SJSA1 (cell line): Measurements from ENCODE around the gene SLC22A14. TPM values are rescaled to one million over a fixed set of nuclear protein-coding genes. Genes with fewer than 3 reads are reported as not detected.

Experiments used
- DNase-seq, 2 experiments: peaks; one replicate each; pipeline ENCODE4 v3.0.0-alpha.2; 2015 to 2020; ENCODE audit warnings: low spot score in 2 of 2, low read depth in 1 of 2
- H3K27ac ChIP-seq: fragments of 250-450 bp; sonication (Bioruptor Pico); 2 replicates; pipeline ENCODE4 v1.5.1; 2020; ENCODE audit warnings: mild to moderate bottlenecking, moderate library complexity
- H3K27me3 ChIP-seq: fragments of 250-450 bp; sonication (Bioruptor Pico); replicated peaks from 2 replicates; pipeline ENCODE4 v1.5.1; 2020; ENCODE audit warnings: mild to moderate bottlenecking, moderate library complexity
- H3K36me3 ChIP-seq: fragments of 250-450 bp; sonication (Bioruptor Pico); 2 replicates; pipeline ENCODE4 v1.5.1; 2020; ENCODE audit warnings: mild to moderate bottlenecking
- H3K4me1 ChIP-seq: fragments of 250-450 bp; sonication (Bioruptor Pico); replicated peaks from 2 replicates; pipeline ENCODE4 v1.6.1; 2021; ENCODE audit warnings: mild to moderate bottlenecking
- H3K4me3 ChIP-seq: fragments of 250-450 bp; sonication (Bioruptor Pico); 2 replicates; pipeline ENCODE4 v1.5.1; 2020; ENCODE audit warnings: mild to moderate bottlenecking
- H3K9me3 ChIP-seq: fragments of 250-450 bp; sonication (Bioruptor Pico); replicated peaks from 2 replicates; pipeline ENCODE4 v1.5.1; 2020; ENCODE audit warnings: mild to moderate bottlenecking
- total RNA-seq: library from RNA; depleted of rRNA; stranded (reverse); fragments of >200 nt; shearing (Covaris generic); gene quantifications from 2 replicates; pipeline ENCODE4 v1.2.3, GENCODE V29; 2014

Gene SLC22A14
- total RNA-seq, 1 experiment from 2014 or later = not detected

DNA sequence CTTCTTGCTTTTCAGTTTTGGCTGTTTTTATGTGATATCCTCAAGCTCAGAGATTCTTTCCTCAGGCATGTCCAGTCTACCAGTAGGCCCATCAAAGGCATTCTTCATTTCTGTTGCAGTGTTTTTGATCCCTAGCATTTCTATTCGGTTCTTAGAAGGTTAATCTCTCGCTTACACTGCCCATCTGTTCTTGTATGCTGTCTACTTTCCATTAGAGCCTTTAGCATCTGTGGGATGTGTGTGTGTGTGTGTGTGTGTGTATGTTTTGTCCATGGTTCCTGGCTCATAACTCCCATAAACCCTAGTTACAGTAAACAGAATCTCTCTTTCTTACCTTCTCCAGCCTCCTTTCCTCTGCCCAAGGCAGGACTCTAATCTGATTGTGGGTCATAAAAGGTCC is 21.6 kb upstream of the SLC22A14 start:
- 0 out of 2 replicates have a peak, but pooled peaks cover 3% of the 10 kb centered on the region for H3K36me3 ChIP-seq
- no peaks in the 10 kb centered on the region for H3K9me3 ChIP-seq
- no peak overlapping the region for H3K27ac ChIP-seq
- no peak overlapping the region for H3K4me3 ChIP-seq
- no peaks in the 10 kb centered on the region for H3K4me1 ChIP-seq
- H3K27me3 ChIP-seq = no peaks in the 10 kb centered on the region
- no peak for DNase-seq

DNA sequence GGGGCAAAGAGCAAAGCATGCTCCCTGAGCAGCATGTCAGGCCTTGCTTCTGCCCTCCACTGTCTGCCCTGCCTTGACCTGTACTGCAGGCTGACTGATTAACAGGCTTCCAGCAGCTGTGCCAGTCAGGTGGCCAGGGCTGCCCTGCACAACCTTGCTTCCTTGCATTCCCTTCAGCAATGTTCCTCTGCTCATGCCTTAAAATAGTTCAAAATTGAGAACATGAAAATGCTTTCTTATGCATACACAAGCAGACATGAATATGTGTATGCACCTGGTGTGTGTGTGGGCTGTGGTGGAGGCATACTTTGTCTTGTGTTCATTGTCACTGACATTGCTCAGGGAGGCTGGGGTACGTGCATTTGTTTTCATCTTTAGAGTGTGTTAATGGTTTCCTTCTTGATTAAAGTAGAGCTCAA is 17.7 kb upstream of the SLC22A14 start:
- Histone ChIP-seq H3K4me3 (no peak overlapping the region), H3K27ac (no peak overlapping the region), H3K27me3 (no peaks in the 10 kb centered on the region), H3K36me3 (no peaks in the 10 kb centered on the region), H3K4me1 (no peaks in the 10 kb centered on the region), H3K9me3 (no peaks in the 10 kb centered on the region)
- DNase-seq = no peak

DNA sequence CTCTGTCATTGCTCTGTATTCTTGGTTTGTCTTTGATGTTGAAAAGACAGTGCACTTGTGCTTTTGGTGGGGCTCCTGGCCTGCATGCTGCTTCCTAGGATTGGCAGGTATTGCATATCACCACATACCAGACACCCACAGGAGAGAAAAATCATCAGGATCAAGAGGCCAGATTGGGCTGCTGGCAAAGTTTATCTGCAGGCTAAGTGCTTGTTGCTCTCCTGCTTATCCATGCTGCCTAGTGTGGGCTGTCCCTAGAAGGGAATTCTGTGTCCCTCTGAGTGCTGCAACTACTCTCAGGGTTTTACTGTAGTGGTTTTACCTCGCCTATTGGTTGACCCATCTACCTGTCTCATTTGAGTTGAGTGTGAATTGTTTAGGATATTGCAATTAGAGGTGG is 17.3 kb upstream of the SLC22A14 start:
- Histone ChIP-seq H3K4me1 (no peaks in the 10 kb centered on the region), H3K4me3 (no peak overlapping the region), H3K36me3 (no peaks in the 10 kb centered on the region), H3K9me3 (no peaks in the 10 kb centered on the region), H3K27ac (no peak overlapping the region), H3K27me3 (no peaks in the 10 kb centered on the region)
- DNase-seq = no peak

DNA sequence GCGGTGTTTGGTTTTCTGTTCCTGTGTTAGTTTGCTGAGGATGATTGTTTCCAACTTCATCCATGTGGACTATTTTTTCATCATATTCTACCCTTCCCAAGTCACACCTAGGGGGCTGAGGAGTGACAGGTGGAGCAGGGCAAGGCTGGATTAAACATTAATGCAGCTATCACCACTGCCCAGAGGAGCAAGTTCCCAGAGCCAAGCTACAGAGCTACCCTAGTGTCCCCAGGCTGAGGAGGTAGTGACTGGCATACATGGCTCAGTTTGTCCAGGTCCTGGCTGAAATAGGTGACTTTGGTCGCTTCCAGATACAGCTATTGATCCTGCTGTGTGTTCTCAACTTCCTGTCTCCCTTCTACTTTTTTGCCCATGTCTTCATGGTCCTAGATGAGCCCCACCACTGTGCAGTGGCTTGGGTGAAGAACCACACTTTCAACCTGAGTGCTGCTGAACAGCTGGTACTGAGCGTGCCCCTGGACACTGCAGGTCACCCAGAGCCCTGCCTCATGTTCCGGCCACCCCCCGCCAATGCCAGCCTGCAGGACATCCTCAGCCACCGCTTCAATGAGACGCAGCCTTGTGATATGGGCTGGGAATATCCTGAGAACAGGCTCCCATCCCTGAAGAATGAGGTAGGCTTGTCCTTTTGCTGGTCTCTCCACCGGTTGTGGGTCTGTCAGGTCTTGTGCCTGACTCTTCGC is 16.3 kb upstream of the SLC22A14 start, which contains the start of gene SLC22A13:
Gene SLC22A13, plus strand, starts transcription at position 209 of the 704 bp plus-strand sequence. Its CDS starts 49 bp downstream, at position 258.
- Histone ChIP-seq H3K36me3 (no peaks in the 10 kb centered on the region), H3K27ac (no peak within 1 kb of the TSS), H3K4me3 (no peak within 1 kb of the TSS), H3K9me3 (no peaks in the 10 kb centered on the region), H3K27me3 (no peaks in the 10 kb centered on the region), H3K4me1 (no peaks in the 10 kb centered on the region)
- DNase-seq = no peak

DNA sequence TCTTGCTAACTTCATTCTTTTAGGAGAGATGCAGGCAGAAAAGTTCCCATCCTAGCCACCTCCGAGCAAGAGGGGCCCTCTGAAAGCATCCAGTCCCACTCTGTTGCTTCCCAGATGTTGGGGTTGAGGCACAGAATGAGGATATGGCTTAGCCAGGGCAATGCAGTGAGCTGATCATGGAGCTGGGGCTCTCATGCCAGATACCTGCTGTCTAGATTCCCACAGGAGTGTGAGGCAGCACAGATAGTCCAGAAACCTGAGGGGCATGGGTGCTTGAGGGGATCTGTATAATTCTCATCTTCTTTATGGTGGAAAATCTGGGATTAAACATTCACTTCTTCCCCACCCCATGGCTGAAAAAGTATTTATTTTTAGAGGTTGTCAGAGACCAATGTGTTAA is 15.3 kb upstream of the SLC22A14 start:
- H3K36me3 ChIP-seq = no peaks in the 10 kb centered on the region
- H3K4me3 ChIP-seq = no peak overlapping the region
- no peaks in the 10 kb centered on the region for H3K4me1 ChIP-seq
- H3K27ac ChIP-seq = no peak overlapping the region
- no peak for DNase-seq
- no peaks in the 10 kb centered on the region for H3K27me3 ChIP-seq
- H3K9me3 ChIP-seq = no peaks in the 10 kb centered on the region

DNA sequence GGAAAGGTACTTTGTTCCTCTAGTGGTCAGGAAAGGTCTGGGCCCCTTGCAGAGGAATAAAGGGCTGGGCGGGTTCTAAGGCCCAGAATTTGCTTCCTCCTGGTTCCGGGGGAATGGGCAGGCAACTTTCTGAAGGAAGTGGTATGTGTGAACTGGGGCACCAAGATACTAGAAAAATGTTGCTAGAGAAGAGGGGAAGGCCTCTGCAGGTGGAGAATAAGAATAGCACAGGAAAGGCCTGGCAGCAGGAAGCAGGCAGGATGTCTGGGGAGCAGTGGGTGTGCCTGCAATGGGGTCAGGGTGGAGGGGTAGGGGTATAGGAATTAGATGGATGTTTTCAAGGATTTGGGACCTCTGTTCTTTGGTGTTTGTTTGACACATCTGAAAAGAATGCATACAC is 14.4 kb upstream of the SLC22A14 start:
- no peaks in the 10 kb centered on the region for H3K4me1 ChIP-seq
- no peak for DNase-seq
- no peak overlapping the region for H3K27ac ChIP-seq
- H3K9me3 ChIP-seq = no peaks in the 10 kb centered on the region
- H3K27me3 ChIP-seq = no peaks in the 10 kb centered on the region
- no peak overlapping the region for H3K4me3 ChIP-seq
- no peaks in the 10 kb centered on the region for H3K36me3 ChIP-seq

DNA sequence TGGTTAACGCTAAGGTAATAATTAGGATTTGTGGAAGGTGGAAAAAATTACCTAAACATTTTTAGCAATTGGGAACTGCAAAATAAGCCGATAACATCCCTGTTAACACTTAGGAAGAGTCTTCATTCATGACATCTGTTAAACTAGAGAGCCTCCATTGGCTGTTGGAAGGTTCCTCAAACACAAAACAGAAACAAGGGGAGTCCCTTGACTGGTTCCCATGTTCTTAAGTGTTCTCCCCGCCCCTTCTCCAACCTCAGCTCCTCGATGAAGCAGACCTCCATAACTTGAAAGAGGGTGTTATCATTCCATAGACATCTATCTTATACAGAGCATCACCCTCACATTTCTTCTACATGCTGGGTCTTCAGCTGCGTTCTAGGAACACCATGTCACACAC is 14.0 kb upstream of the SLC22A14 start:
- Histone ChIP-seq H3K27ac (no peak overlapping the region), H3K4me3 (no peak overlapping the region), H3K27me3 (no peaks in the 10 kb centered on the region), H3K9me3 (no peaks in the 10 kb centered on the region), H3K4me1 (no peaks in the 10 kb centered on the region), H3K36me3 (no peaks in the 10 kb centered on the region)
- no peak for DNase-seq

DNA sequence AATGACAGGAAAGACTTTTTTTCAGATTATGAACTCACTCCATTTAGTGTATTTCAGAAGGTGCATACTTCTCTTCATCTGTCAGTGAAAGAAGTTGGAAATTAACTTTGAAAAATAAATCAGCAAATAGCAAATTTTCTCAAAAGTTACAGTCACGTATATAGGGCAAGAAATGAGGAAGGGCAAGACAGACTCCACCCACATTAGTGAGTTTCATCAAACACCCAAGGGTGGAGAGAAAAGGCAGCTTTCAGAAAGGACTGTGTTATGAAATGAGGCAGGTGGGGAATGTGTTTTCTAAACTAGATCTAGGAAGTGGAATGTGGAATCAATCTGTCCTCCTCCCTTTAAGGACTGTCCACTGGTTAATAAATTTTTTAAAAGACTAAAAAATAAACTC is 13.6 kb upstream of the SLC22A14 start:
- Histone ChIP-seq H3K36me3 (no peaks in the 10 kb centered on the region), H3K27me3 (no peaks in the 10 kb centered on the region), H3K4me3 (no peak overlapping the region), H3K4me1 (no peaks in the 10 kb centered on the region), H3K9me3 (no peaks in the 10 kb centered on the region), H3K27ac (no peak overlapping the region)
- DNase-seq = no peak

DNA sequence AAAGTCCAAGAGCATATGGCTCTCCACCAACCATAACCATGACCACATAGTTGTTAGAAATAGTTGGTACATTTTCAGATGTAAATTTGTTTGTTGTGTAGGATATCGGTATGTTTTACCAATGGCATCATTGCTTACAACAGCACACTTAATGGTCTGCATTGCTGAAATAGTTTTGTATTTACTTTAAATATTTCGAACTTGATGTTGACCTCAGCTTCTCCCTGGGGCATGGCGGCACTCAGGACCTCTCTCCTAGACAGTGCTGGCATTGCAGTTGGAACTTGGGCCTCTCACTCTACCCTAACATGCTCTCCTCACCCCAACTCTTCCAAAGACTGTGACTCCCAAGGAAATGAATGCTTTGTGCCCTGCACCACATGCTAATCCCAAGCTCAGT is 11.5 kb upstream of the SLC22A14 start:
- no peak for DNase-seq
- Histone ChIP-seq H3K4me1 (no peaks in the 10 kb centered on the region), H3K9me3 (no peaks in the 10 kb centered on the region), H3K4me3 (no peak overlapping the region), H3K27me3 (no peaks in the 10 kb centered on the region), H3K27ac (no peak overlapping the region), H3K36me3 (no peaks in the 10 kb centered on the region)

DNA sequence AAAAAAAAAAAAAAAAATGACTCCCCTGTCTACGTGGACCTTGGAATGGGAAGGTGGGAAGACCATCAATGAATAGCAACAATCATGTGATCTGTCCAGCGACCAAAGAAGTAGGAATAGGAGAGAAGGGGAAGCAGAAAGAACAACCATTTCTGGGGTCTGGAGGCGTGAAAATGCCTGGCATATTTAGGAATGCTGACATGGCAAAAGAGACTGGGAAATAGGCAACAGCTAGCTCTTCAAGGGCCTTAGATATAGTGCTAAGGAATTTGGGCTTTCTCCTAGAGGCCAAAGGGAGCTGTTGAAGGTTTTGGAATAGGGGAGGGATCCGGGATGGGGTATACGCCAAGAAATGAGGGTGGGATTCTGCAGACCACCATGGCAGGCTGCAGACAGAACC is 10.5 kb upstream of the SLC22A14 start:
- DNase-seq = no peak
- Histone ChIP-seq H3K27ac (no peak overlapping the region), H3K9me3 (no peaks in the 10 kb centered on the region), H3K4me1 (no peaks in the 10 kb centered on the region), H3K36me3 (no peaks in the 10 kb centered on the region), H3K27me3 (no peaks in the 10 kb centered on the region), H3K4me3 (no peak overlapping the region)

DNA sequence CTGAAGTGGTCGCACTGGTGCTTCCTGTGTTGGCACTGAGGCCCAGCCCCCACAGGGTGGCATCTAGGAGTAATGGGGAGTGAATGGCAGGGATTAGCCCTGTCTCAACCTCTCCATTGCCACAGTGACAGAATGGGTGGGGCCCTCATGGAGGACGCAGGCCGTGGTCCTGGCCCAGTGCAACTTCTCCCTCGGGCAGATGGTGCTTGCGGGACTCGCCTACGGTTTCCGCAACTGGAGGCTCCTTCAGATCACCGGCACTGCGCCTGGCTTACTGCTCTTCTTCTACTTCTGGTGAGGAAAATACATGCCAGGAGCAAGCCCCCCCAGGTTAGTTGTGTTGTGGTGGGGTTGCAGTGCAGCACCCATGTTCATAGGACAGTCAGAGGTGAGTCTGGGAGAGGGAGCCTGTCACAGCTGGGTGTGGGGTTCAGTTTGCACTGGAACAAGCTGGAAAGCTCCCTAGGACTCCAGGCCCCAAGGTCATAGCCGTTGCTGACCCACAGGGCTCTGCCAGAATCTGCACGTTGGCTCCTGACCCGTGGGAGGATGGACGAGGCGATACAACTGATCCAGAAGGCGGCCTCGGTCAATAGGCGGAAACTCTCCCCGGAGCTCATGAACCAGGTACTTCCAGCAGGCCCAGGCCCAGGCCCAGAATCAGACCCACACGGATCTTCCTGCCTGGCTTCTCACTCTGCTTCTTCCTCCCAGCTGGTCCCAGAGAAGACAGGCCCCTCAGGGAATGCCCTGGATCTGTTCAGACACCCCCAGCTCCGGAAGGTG is 7.0 kb upstream of the SLC22A14 start:
- Histone ChIP-seq H3K4me1 (no peaks in the 10 kb centered on the region), H3K27me3 (no peaks in the 10 kb centered on the region), H3K4me3 (no peak overlapping the region), H3K27ac (no peak overlapping the region), H3K36me3 (no peaks in the 10 kb centered on the region), H3K9me3 (no peaks in the 10 kb centered on the region)
- no peak for DNase-seq

DNA sequence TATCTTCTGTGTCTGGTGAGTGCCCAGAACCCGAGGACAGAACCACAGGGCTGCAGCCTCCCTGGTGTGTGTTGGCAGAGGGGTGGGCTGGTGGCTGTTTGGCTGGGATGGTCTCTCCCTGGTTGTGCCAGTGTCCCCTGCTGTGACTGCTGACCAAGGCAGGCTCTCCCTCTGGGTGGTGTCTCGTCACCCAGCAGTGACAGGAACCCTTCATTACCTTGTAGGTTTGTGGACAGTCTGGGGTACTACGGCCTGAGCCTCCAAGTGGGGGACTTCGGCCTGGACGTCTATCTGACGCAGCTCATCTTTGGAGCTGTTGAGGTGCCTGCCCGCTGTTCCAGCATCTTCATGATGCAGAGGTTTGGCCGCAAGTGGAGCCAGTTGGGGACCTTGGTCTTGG is 6.4 kb upstream of the SLC22A14 start:
- no peak overlapping the region for H3K4me3 ChIP-seq
- H3K36me3 ChIP-seq = no peaks in the 10 kb centered on the region
- H3K9me3 ChIP-seq = no peaks in the 10 kb centered on the region
- H3K4me1 ChIP-seq = no peaks in the 10 kb centered on the region
- H3K27me3 ChIP-seq = no peaks in the 10 kb centered on the region
- H3K27ac ChIP-seq = no peak overlapping the region
- DNase-seq = no peak

DNA sequence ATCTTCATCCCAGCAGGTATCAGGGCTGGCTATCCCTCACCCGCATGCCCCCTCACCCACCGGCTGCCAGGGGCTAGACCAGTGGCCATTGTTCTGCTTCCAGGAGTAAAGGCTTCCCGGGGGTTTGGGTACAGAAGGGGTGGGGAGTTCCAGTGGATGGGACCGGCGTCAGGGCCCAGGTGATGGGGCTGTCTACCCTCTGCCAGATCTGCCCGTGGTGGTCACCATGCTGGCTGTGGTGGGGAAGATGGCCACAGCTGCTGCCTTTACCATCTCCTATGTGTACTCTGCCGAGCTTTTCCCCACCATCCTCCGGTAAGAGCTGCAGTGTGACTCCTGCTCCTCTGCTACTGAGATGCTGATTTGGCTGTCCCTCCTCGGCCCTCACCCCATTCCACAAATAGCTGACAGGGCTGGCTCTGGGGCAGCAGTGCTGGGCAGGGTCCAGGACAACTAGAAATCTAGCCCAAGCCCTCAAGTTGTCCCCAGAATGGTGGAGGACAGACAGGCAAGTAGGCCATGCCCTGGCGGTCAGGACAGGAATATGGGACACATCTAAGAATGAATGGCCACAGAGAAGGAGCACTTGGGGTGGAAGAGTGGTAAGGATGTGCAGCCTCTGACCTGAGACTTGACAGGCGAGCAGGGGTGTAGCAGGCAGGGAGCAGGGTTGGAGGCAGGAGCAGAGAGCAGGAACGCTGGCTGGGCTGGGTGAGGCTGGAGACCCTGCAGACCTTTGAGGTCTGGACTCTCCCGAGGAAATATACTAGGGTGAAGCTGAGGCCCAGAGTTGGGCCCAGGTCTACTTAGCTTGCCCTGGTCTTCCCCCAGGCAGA is 5.8 kb upstream of the SLC22A14 start:
- H3K27me3 ChIP-seq = no peaks in the 10 kb centered on the region

More for the DNA sequence above, 5.8 kb upstream of the SLC22A14 start:
- no peak for DNase-seq
- Histone ChIP-seq H3K27ac (no peak overlapping the region), H3K9me3 (no peaks in the 10 kb centered on the region), H3K36me3 (no peaks in the 10 kb centered on the region), H3K4me3 (no peak overlapping the region), H3K4me1 (no peaks in the 10 kb centered on the region)
